GM12878 (cell line): ENCODE measurements around the gene DAB2IP.

ENCODE experiments used
- CEBPB ChIP-seq, 2 experiments: fragments of 150-350 bp in 1 of 2; IDR thresholded peaks; 2 replicates each; pipeline ENCODE4 v1.6.1; 2012 to 2014; ENCODE audit warnings: low read depth in 2 of 2, low read length in 2 of 2, borderline replicate concordance in 1 of 2, inconsistent platforms in 1 of 2
- CTCF ChIP-seq, 3 experiments: IDR thresholded peaks in 2 of 3; conservative IDR thresholded peaks in 1 of 3; 2 replicates each; pipeline ENCODE4 v1.5.1; 2011; ENCODE audit warnings: low read depth in 3 of 3, low read length in 3 of 3, mild to moderate bottlenecking in 3 of 3, control low read depth in 2 of 3, moderate library complexity in 2 of 3, inconsistent platforms in 1 of 3, mixed read lengths in 1 of 3; ENCODE audit not compliant: control insufficient read depth in 2 of 3, insufficient read depth in 1 of 3; ENCODE audit errors: extremely low read depth in 1 of 3
- FOXM1 ChIP-seq: IDR thresholded peaks from 2 replicates; pipeline ENCODE4 v1.6.1; 2012; ENCODE audit warnings: low read depth, mild to moderate bottlenecking, inconsistent platforms, low read length, moderate library complexity
- KLF5 ChIP-seq: fragments of 450-650 bp; IDR thresholded peaks from 2 replicates; pipeline ENCODE4 v1.6.1; 2014; ENCODE audit warnings: mild to moderate bottlenecking; ENCODE audit not compliant: partially characterized antibody
- MAX ChIP-seq: IDR thresholded peaks from 2 replicates; pipeline ENCODE4 v1.6.1; 2012; ENCODE audit warnings: low read depth, low read length, improper control_type of control experiment
- NRF1 ChIP-seq: conservative IDR thresholded peaks from 2 replicates; pipeline ENCODE4 v1.6.1; 2011; ENCODE audit warnings: mild to moderate bottlenecking, low read depth, low read length, improper control_type of control experiment
- POLR2A ChIP-seq: IDR thresholded peaks from 2 replicates; pipeline ENCODE4 v1.6.1; 2011; ENCODE audit warnings: low read depth, mild to moderate bottlenecking, low read length
- POLR2AphosphoS5 ChIP-seq: IDR thresholded peaks from 2 replicates; pipeline ENCODE4 v1.6.1; 2011; ENCODE audit warnings: mild to moderate bottlenecking, low read length, inconsistent platforms
- REST ChIP-seq: IDR thresholded peaks from 2 replicates; pipeline ENCODE4 v1.6.1; 2012; ENCODE audit warnings: mild to moderate bottlenecking, low read depth, low read length
- ZBTB11 ChIP-seq: fragments of 450-650 bp; formaldehyde crosslinking; IDR thresholded peaks from 2 replicates; pipeline ENCODE4 v1.5.0; 2022; ENCODE audit warnings: mild to moderate bottlenecking, missing genetic modification characterization

- TF ChIP-seq CTCF (IDR thresholded peaks at IDR 0.05 in 2 of 3, conservative IDR thresholded peaks at IDR 0.05 in 1 of 3; ENCODE audit: control insufficient read depth in 2 of 3, extremely low read depth in 1 of 3, insufficient read depth in 1 of 3, low read depth in 3 of 3, low read length in 3 of 3) (no peak), FOXM1 (no peak), CEBPB (IDR thresholded peaks at IDR 0.05; ENCODE audit: borderline replicate concordance in 1 of 2, low read depth in 2 of 2, low read length in 2 of 2) (no peak), MAX (no peak), POLR2A (no peak), KLF5 (no peak), POLR2AphosphoS5 (no peak), ZBTB11 (CRISPR knock-in tag) (no peak), NRF1 (no peak), REST (no peak)
Observed at GRCh38 chr9:121811140-121811539, 159.7 kb downstream of the DAB2IP start.
